Inflammatory macrophage treated with lipopolysaccharide for 4 hours (primary cell): Measurements from ENCODE around the gene BRIP1.
"Not testable (repeated sequence)": the region's sequence is repeated elsewhere in the genome, so short reads cannot be mapped to it uniquely, and the experiment has no call there.

ENCODE experiments used
- DNase-seq: peaks from one replicate; pipeline ENCODE4 v3.0.0-alpha.2; 2020

BRIP1 gene

DNA sequence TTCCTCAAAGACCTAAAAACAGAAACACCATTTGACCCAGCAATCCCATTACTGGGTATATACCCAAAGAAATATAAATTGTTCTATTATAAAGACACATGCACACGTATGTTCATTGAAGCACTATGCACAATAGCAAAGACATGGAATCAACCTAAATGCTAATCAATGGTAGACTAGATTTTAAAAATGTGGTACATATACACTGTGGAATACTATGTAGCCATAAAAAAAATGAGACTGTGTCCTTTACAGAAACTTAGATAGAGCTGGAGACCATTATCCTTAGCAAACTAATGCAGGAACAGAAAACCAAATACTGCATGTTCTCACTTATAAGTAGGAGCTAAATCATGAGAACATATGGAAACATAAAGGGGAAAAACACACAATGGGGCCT, 36.5 kb downstream of the BRIP1 start:
- DNase-seq: not testable (repeated sequence)

DNA sequence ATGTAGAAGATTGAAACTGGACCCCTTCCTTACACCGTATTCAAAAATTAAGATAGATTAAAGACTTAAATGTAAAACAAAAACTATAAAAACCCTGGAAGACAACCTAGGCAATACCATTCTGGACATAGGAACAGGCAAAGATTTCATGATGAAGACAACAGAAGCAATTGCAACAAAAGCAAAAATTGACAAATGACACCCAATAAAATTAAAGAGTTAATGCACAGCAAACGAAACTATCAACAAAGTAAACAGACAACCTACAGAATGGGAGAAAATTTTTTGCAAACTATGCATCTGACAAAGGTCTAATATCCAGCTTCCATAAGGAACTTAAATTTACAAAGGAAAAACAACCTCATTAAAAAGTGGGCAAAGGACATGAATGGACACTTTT, 37.1 kb downstream of the BRIP1 start:
- DNase-seq: not testable (repeated sequence)

DNA sequence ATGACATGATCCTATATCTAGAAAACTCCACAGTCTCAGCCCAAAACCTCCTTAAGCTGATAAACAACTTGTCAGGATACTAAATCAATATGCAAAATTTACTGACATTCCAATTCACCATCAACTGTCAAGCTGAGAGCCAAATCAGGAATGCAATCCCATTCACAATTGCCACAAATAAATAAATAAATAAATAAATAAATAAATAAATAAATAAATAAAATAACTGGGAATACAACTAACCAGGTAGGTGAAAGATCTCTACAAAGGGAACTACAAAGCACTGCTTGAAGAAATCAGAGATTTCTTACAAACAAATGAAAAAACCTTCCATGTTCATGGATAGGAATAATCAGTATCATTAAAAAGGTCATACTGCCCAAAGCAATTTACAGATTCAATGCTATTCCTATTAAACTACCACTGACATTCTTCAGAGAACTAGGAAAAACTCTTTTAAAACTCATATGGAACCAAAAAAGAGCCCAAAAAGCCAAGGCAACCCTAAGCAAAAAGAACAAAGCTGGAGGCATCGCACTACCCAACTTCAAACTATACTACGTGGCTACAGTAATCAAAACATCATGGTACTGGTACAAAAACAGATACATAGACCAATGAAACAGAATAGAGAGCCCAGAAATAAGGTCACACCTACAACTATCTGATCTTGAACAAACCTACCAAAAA, 37.7 kb downstream of the BRIP1 start:
- DNase-seq: no peak

DNA sequence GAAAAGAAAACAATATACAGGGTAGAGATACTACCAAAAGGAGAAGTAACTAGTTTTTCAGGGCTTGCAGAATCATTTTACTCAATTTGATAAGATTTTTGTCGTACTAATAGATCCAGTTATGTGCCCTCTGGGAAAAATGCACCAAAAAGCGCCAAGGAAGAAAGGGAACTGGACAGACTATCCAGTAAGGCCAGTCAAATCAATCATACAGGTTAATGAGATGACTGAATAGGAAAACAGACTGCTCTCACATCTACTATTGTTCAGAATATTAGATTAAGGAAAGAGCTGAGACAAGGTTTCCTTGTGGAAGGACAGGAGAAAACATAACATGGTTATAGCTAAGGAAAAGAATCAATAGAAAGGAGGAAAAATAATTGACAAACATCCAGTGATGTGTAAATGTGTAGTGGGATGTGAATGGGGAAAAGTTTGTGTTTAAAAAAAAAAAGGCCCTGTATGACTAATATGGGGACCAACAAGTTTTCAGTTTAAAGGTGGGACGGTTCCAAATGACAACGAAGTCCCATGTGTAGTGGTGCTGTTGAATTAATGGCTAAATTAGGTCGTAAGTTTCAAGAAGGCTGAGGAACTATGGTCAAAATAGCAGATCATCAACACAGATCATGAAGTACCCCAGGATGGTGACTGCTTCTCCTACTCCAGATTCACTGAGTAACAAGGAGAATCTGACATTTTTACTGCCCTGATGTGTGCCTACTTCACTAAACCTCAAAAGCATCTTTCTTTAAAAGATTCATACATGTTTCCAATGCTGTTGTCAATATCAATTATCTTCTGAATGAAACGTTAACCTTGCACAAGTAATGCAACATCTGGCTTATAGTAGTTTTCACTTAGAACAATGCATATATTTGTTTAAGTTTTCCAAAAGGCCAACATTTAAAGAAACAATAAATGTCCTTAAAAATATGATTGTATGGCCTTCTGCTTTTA, 40.7 kb downstream of the BRIP1 start:
- no peak for DNase-seq

DNA sequence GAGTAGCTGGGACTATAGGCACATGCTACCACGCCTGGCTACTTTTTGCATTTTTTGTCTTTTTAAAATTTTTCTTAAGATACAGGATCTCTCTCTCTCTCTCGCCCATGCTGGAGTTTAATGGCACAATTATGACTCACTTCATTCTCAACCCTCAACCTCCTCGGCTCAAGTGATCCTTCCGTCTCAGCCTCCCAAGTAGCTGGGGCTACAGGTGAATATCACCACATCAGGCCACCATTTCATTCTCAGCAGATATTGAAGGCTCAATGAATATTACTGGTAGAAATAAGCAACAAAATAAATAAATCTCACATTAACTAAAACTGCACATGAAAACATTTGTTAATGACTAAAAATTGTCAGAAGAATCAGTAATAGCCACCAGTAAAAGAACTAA, 41.7 kb downstream of the BRIP1 start:
- DNase-seq: no peak

DNA sequence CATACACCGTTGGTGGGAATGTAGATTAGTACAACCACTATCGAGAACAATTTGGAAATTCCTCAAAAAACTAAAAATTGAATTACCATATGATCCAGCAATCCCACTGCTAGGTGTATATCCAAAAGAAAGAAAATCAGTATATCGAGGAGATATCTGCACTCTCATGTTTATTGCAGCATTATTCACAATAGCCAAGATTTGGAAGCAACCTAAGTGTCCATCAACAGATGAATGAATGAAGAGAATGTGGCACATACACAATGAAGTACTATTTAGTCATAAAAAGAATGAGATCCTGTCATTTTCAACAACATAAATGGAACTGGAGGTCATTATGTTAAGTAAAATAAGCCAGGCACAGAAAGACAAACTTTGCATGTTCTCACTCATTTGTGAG, 44.1 kb downstream of the BRIP1 start:
- not testable (repeated sequence) for DNase-seq

DNA sequence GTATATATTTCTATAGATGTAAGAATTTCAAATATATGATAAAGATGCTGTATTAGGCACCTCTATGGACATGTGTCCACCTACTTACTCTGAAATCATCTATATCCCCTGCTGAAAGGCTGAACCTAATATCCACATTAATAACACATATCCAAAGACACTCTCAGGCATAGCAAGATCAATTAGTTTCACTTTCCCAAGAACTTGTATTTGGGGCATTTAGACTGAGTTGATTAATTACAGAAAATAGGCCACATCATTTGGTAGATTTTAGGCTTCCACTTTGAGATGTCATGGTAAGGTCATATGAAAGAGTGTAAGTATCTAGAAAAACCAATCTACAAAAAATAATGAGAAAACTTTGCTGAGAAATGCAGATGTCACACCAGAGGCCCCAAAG, 45.1 kb downstream of the BRIP1 start:
- DNase-seq: no peak

DNA sequence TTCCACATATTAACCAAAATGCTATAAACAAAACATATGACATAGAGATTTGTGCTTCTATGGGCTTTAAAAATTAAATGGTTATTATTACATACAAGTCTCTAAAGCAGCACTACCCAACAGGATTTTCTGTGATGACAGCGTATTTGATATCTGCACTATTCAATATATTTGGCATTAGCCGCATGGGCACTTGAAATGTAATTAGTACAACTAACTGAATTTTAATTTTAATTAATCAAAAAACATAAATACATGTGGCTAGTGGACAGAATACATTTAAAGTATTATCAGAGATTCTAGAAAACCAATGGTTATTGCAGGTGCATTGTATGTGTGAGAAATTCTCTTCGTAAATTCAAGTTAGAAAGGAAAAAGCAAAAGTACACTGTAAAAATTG, 45.9 kb downstream of the BRIP1 start:
- no peak for DNase-seq

DNA sequence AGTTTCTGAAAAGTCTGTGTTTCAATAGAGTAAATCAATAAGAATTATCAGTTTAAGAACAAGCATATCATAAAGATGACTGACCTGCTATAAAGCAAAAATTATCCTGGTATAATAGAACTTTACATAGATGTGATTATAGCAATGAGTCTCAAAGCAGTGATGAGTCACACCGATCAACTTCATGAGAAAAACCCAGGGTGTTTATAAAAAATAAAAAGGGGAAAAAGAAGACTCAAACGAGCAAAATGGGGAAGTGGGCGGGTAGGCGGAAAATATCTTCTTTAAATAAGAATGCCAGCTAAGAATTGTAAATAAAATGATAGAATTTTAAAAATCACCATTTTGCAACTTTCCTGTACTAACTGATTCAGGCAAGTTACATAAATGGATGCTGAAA, 46.8 kb downstream of the BRIP1 start:
- peak; percentile 85 for DNase-seq

DNA sequence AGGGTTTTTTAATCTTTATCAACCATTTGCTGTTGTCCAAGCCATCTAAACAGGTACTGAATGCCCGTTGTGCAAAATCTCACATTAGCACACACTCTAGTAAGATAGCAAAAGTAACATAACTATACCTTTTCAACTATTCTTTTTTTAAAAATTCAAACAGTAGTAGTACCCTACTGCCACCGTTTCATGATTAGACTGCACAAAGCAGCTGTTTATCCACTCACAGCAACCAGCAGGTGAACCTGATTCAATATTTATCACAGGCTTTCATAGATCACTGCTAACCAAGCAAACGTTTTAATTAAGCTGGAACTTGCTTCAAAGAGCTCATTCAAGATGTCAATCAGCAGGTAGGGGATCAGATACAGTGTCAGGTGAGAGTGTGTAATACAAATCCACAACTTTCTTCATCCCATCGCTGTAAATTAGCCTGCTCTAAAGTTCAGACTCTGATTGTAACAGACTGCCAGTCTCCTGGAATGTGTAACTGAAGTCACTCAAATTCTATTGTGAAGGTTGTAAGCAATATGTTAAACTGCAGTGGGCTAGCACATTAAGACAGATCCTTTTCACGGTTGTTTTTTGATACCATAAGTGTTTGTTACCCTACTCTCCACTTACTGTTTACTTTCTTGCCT, 47.3 kb downstream of the BRIP1 start:
- DNase-seq: no peak

DNA sequence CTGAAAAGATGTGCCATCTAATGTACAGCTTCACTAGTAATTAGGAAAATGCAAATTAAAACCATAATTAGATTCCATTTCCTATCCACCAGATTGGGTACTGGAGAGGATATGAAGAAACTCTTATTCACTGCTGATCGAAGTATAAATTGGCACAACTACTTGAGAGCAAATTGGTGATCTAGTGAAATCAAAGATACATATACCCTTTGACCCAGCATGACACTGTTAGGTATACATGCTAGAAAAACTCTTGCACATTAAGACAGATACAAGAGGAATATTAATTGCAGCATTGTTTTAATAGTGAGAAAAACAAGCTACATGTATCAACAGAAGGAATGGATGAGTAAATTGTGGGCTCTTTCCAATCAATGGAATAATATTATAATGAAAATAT, 48.8 kb downstream of the BRIP1 start:
- DNase-seq: no peak

DNA sequence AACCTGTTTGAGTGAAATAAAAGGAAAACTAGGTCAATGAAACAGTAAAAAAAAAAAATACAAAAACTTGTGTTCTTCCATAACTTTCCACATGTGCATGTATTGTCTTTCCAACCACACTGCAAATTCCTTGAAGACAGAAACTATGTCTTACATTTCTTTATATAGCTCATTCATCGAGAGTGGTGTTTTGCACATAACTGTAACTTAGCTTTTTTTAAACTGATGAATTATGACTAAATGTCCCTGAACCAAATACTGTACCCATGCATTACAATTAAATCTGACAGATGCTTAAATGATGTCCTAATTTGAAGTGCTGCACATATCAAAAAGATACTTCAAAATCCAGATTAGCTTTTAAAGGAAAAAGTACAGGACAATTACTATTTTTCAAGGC, 50.1 kb downstream of the BRIP1 start:
- no peak for DNase-seq

DNA sequence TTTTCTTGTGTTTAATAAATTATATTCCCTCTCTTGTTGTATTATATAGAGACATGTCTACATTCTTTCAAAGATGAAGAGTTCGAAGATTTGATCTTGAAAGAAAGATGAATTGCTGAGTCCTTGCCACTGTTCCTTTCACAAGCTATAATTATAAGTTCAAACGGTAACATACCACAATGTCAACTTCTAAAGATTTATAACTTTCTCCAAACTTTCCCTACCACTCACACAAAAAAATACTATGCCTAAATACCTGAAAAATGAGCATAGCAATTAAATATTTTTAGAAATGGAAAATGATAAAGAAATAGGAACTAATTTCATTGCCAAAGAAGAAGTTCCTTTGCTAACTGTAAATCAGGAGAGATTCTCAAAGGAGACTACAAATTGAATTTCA, 50.6 kb downstream of the BRIP1 start:
- no peak for DNase-seq

DNA sequence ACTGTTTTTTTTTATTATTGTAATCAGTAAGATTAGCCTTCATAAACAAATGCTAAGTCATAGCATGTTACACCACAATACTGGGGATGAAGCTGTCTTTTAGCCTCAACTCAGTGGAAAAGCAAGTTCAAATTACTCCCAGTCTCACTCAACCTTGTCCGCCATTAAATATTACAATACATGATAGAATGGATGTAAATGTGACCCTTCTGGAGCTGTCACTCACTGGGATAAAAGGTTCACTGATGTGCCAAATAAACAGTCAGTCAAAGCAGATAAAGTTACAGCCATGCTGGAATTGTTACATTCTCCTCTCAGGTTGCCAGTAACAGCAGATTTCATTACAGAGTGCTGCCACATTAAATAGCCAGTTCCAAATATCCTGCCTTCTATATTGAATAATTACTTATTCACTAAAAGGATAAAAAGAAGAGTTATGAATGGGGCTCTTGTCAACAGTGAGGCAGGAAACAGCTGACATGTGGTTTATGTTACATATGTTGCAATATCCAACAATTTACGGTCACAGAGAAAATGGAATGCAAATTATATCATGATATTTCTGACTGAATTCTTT, 53.4 kb downstream of the BRIP1 start:
- peak; percentile 39 for DNase-seq

DNA sequence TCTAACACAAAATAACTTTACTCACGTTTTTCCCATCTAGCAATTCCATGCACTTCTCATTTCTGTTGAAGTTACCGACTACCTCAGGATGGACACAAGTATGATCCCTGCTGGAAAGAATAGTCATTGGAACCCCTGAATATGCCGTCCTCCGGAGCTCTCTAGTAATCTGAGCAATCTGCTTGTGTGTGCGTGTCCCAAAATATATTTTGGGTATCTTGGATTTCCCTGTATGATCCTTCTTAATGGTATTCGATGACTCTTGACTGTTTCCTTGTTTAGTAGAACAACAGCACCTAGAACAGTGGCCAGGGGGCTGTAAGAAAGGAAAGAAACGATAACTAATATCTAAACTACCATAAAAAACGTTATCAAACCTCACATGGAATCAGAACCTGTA, 54.9 kb downstream of the BRIP1 start:
- no peak for DNase-seq

DNA sequence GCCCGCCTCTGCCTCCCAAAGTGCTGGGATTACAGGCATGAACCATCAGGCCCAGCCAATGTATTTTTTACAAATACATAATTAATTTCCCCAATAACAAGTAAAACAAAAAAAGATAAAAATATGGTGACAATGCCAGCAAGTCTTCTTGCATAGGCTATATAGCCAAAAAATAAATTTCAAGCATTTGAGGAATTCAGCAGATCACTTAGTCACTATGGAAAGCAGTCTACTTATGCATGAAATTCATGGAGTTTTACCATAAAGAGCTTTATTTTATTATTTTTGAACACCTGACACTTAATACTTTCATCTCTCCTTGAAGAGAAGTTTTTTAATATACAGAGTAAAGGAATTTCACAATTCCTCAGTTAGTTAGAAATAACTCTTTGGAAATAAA, 56.4 kb downstream of the BRIP1 start:
- no peak for DNase-seq

DNA sequence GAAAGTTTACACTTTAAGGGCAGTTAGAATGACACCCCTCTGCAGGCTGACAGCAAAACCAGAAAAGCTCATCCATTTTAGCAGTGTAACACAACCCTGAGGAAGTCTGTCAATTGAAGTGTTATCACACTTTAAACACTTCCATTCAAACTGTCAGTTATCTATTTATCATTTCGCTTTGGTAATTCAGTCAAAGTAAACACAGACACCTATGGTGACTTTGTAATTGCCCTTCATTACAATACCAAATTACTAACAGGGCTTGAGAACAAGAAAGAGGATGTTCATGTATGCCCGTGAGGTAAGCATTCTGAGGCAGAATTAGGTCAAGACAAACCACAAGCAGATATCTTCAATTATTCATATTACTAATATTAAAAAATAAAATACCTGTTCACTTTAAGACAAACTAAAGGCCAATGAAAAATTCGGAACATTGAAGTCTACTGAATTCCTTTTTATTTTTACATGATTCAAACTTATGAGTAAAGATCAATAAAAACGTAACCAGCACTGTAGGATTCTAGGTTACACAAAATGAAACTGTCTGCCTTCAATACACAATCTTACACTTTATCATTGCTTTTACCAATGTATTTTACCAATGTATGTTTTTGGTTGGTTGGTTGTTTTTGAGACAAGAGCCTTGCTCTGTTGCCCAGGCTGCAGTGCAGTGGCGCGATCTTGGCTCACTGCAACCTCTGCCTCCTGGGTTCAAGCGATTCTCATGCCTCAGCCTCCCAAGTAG, 57.1 kb downstream of the BRIP1 start:
- no peak for DNase-seq

DNA sequence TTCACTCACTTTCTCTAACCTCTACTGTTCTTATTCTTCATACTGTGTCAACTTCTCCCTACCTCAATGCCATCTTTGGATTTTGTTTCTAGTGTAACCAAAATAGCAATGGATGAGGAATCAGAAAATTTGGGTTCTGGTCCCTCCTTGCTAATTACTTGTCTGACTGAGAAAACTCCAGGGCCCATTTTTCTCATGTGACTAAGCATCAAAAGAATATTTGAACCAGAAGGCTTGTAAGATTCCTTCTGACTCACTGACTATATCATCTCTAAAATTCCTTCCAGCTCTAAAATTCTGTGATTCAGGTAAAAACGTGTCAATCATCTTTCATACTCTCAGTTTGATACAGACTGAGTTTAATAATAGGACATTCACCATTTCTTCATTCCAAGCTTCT, 57.9 kb downstream of the BRIP1 start:
- DNase-seq: no peak

DNA sequence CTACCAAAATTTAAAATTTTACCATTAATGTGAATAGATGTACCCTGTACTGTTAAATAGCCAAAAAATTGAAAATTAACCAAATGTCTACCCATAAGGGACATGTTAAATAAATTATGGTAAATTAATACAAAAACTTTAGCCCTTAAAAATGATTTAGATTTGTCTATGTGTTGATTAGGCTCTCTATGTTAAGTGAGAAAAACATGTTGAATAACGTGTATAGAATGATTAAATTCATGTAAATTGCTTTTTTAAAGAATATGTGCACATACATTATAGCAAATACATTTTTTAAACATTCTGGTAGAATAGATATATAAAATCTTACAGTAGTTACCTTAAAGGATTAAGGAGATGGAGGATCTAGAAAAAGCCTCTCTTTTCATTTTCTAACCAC, 59.5 kb downstream of the BRIP1 start:
- no peak for DNase-seq

DNA sequence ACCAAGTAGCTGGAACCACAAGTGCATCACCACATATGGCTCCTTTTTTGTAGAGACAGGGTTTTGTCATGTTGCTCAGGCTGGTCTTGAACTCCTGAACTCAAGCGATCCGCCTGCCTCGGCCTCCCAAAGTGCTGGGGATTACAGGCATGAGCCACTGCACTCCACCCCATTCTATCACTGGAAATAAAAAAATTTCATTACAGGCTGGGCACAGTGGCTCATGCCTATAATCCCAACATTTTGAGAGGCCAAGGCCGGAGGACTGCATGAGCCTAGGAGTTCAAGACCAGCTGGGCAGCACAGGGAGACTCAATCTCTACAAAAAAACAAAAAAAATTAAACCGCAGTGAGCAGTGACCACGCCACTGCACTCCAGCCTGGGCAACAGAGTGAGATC, 60.1 kb downstream of the BRIP1 start:
- DNase-seq: no peak

DNA sequence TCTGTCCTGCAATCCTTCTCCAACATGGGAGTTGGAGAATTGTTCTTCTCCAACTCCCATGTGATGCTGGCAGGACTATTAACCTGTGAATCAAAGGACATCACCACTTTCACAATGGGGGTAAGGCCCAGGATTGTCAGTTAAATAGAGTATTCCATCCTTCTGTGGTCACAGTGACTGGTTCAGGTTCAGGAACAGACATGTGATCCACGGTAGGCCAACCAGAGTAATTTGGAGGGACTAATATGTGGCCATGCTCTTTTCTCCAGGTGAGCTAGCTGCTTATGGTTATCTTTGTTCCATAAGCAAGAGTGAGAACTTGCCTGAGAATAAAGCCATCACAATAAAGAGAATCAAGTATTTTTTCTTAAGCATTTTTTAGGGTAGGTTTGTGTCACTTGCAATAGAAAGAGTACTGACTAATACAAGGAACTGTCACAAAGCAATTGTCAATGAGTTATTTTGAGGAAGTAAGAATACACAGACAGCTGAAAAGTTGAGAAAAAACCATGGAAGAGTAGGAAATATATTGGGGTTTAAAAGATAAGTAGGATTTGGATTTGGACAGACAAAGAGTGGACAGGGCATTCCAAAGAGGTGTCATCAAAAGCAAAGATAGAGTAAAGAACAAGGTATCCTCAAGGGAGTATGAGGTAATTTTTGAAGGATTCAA, 63.4 kb downstream of the BRIP1 start:
- DNase-seq: peak; percentile 18

DNA sequence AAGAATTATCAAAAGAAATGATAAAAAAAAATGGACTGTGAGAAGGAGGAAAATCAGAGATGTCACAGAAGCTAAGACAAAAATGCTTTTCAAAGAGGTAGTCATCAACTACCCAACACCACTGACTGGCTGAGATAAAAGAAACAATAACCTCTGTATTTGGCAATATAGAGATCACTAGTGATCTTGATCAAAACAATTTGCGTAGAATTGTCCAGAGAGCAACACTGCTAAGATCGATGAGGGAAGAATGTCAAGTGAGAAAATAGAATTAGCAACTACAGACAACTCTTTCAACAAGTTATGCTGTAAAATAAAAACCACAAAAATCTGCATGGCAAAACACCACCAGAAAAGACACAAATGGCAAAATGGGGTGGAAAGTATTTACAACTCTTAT, 66.0 kb downstream of the BRIP1 start:
- DNase-seq: no peak
